CMK (cell line): ENCODE measurements around the gene SLC23A2.

Experiments
- DNase-seq: peaks from one replicate; pipeline ENCODE4 v3.0.0-alpha.2; 2010; ENCODE audit warnings: low read depth

The SLC23A2 gene

GRCh38 chr20:4813863-4814695 is 187.2 kb downstream of the SLC23A2 start:
- DNase-seq, result peak; percentile 65

GRCh38 chr20:4813076-4813862 is 188.0 kb downstream of the SLC23A2 start:
- peak; percentile 82 for DNase-seq

GRCh38 chr20:4812641-4813075 is 188.7 kb downstream of the SLC23A2 start:
- no peak for DNase-seq

- DNase-seq, result no peak
Measured at GRCh38 chr20:4812216-4812615, 189.1 kb downstream of the SLC23A2 start.

GRCh38 chr20:4811661-4812181 is 189.6 kb downstream of the SLC23A2 start:
- DNase-seq, result peak; percentile 92

- no peak for DNase-seq
Measured at GRCh38 chr20:4811257-4811656, 190.1 kb downstream of the SLC23A2 start.

- no peak for DNase-seq
Measured at GRCh38 chr20:4810426-4811019, 190.8 kb downstream of the SLC23A2 start.

GRCh38 chr20:4809707-4810106 is 191.6 kb downstream of the SLC23A2 start:
- no peak for DNase-seq

GRCh38 chr20:4808872-4809271 is 192.4 kb downstream of the SLC23A2 start:
- no peak for DNase-seq

- no peak for DNase-seq
Measured at GRCh38 chr20:4805663-4806449, 195.5 kb downstream of the SLC23A2 start.

- DNase-seq, result no peak
Measured at GRCh38 chr20:4802527-4802926, 198.8 kb downstream of the SLC23A2 start.
